GM23338 (cell line): ENCODE results near the gene CX3CL1. TPM values are rescaled to one million over a fixed set of nuclear protein-coding genes. Genes with fewer than 3 reads are reported as not detected.

Experiments
- ATAC-seq: fragments of 200-7000 bp; cut with Tn5 transposase; 3 replicates; pipeline ENCODE4 v1.9.1; 2020
- DNase-seq: peaks from one replicate; pipeline ENCODE4 v3.0.0-alpha.2; 2015; ENCODE audit warnings: low spot score
- H2AFZ ChIP-seq: fragments of 200-600 bp; sonication (generic); 2 replicates; pipeline ENCODE4 v1.8.0; 2016; ENCODE audit warnings: antibody characterized with exemption, mild to moderate bottlenecking, moderate library complexity
- H3F3A ChIP-seq: fragments of 200-600 bp; sonication (generic); replicated peaks from 2 replicates; pipeline ENCODE4 v1.8.0; 2017; ENCODE audit warnings: antibody characterized with exemption, mixed run types, low read depth
- H3K27ac ChIP-seq: fragments of 200-600 bp; sonication (generic); 2 replicates; pipeline ENCODE4 v1.6.1; 2016; ENCODE audit warnings: low read depth
- H3K27me3 ChIP-seq: fragments of 200-600 bp; sonication (generic); 2 replicates; pipeline ENCODE4 v1.8.0; 2016; ENCODE audit warnings: mild to moderate bottlenecking, mixed run types, moderate library complexity; ENCODE audit not compliant: insufficient read depth
- H3K36me3 ChIP-seq: fragments of 200-600 bp; sonication (generic); 2 replicates; pipeline ENCODE4 v1.8.0; 2016; ENCODE audit warnings: mild to moderate bottlenecking; ENCODE audit not compliant: insufficient read depth
- H3K4me1 ChIP-seq: fragments of 200-600 bp; sonication (generic); 2 replicates; pipeline ENCODE4 v1.8.0; 2016; ENCODE audit warnings: mild to moderate bottlenecking, moderate library complexity; ENCODE audit not compliant: insufficient read depth
- H3K4me2 ChIP-seq: fragments of 200-600 bp; sonication (generic); 2 replicates; pipeline ENCODE4 v1.7.1; 2017; ENCODE audit warnings: mixed run types
- H3K4me3 ChIP-seq: fragments of 200-600 bp; sonication (generic); 2 replicates; pipeline ENCODE4 v1.6.1; 2016; ENCODE audit warnings: mixed run types
- H3K79me2 ChIP-seq: fragments of 200-600 bp; sonication (generic); replicated peaks from 2 replicates; pipeline ENCODE4 v1.8.0; 2017; ENCODE audit warnings: mild to moderate bottlenecking; ENCODE audit not compliant: insufficient read depth
- H3K9me2 ChIP-seq: fragments of 200-600 bp; sonication (generic); 2 replicates; pipeline ENCODE4 v1.8.0; 2017; ENCODE audit not compliant: insufficient read depth
- H4K20me1 ChIP-seq: fragments of 200-600 bp; sonication (generic); replicated peaks from 2 replicates; pipeline ENCODE4 v1.8.0; 2017; ENCODE audit warnings: mild to moderate bottlenecking; ENCODE audit not compliant: insufficient read depth
- H3K27ac Mint-ChIP-seq: 2 replicates; pipeline ENCODE4 v1.8.0; 2020; ENCODE audit warnings: inconsistent platforms, mild to moderate bottlenecking, moderate library complexity, mixed read lengths
- H3K27me3 Mint-ChIP-seq: 3 replicates; pipeline ENCODE4 v1.8.0; 2022; ENCODE audit warnings: low read depth, mild to moderate bottlenecking, moderate library complexity, mixed read lengths, inconsistent platforms; ENCODE audit not compliant: insufficient read depth, poor library complexity
- H3K36me3 Mint-ChIP-seq: 3 replicates; pipeline ENCODE4 v1.8.0; 2021; ENCODE audit warnings: low read depth, mild to moderate bottlenecking, inconsistent platforms, moderate library complexity, mixed read lengths
- H3K4me1 Mint-ChIP-seq: 3 replicates; pipeline ENCODE4 v1.8.0; 2020; ENCODE audit warnings: mild to moderate bottlenecking, inconsistent platforms, mixed read lengths
- H3K4me3 Mint-ChIP-seq: 3 replicates; pipeline ENCODE4 v1.8.0; 2021; ENCODE audit warnings: moderate library complexity, mild to moderate bottlenecking, inconsistent platforms, mixed read lengths
- H3K9me3 Mint-ChIP-seq: 3 replicates; pipeline ENCODE4 v1.8.0; 2020; ENCODE audit warnings: moderate library complexity, mild to moderate bottlenecking, inconsistent platforms, mixed read lengths
- CREB1 ChIP-seq: fragments of 250-450 bp; sonication (Bioruptor Pico); IDR thresholded peaks from 2 replicates; pipeline ENCODE4 v1.5.0; 2020; ENCODE audit warnings: low read depth, mild to moderate bottlenecking, moderate library complexity
- CTCF ChIP-seq, 2 experiments: fragments of 200-600 bp in 1 of 2; sonication (generic) in 1 of 2; conservative IDR thresholded peaks; 2 replicates each; pipeline versions ENCODE4 v1.5.1 to v1.6.1; 2016 to 2017; ENCODE audit warnings: antibody characterized with exemption in 2 of 2, low read depth in 2 of 2, mild to moderate bottlenecking in 2 of 2, moderate library complexity in 1 of 2
- ETS1 ChIP-seq: IDR thresholded peaks from 2 replicates; pipeline ENCODE4 v1.6.1; 2016; ENCODE audit warnings: antibody characterized with exemption
- EZH2 ChIP-seq: fragments of 200-600 bp; sonication (generic); IDR thresholded peaks from one replicate; pipeline ENCODE4 v1.8.0; 2017; ENCODE audit warnings: antibody characterized with exemption, mild to moderate bottlenecking, low read depth; ENCODE audit not compliant: unreplicated experiment
- EZH2phosphoT487 ChIP-seq: fragments of 200-600 bp; sonication (generic); IDR thresholded peaks from one replicate; pipeline ENCODE4 v1.8.1; 2018; ENCODE audit warnings: antibody characterized with exemption; ENCODE audit not compliant: unreplicated experiment
- JUNB ChIP-seq: IDR thresholded peaks from one replicate; pipeline ENCODE4 v1.6.1; 2016; ENCODE audit warnings: antibody characterized with exemption; ENCODE audit not compliant: unreplicated experiment
- NANOG ChIP-seq: IDR thresholded peaks from 2 replicates; pipeline ENCODE4 v1.6.1; 2016; ENCODE audit warnings: antibody characterized with exemption, borderline replicate concordance
- POLR2AphosphoS5 ChIP-seq: IDR thresholded peaks from 2 replicates; pipeline ENCODE4 v1.6.1; 2016; ENCODE audit warnings: antibody characterized with exemption, low read depth
- STAT1 ChIP-seq: IDR thresholded peaks from one replicate; pipeline ENCODE4 v1.6.1; 2016; ENCODE audit warnings: antibody characterized with exemption; ENCODE audit not compliant: unreplicated experiment
- ZNF331 ChIP-seq: fragments of 250-450 bp; sonication (Bioruptor Pico); IDR thresholded peaks from 2 replicates; pipeline ENCODE4 v1.5.0; 2020; ENCODE audit warnings: low read depth, mild to moderate bottlenecking, moderate library complexity
- polyA plus RNA-seq: library from polyadenylated mRNA; unstranded; fragments of >200 nt; fragmentation: Nextera tagmentation; extraction: Ambion mirVana; gene quantifications from 2 replicates; pipeline ENCODE4 v1.2.1, GENCODE V29; 2016
- total RNA-seq: library from RNA; depleted of rRNA; stranded (reverse); fragments of >200 nt; shearing (Covaris generic); gene quantifications from 2 replicates; pipeline ENCODE4 v1.2.3, GENCODE V29; 2014
- TF ChIP-seq, protein P1 (sequence below): IDR thresholded peaks from one replicate; pipeline ENCODE4 v1.6.1; 2018; ENCODE audit warnings: antibody characterized with exemption; ENCODE audit not compliant: unreplicated experiment
- TF ChIP-seq, protein P2 (sequence below): fragments of 250-450 bp; sonication (Bioruptor Pico); IDR thresholded peaks from 2 replicates; pipeline ENCODE4 v1.5.0; 2020; ENCODE audit warnings: mild to moderate bottlenecking, moderate library complexity

CX3CL1 gene
- total and polyA plus RNA-seq, 2 experiments from 2014 or later: 0.24 to 2.8 TPM

- peaks cover 8% of the 10 kb centered on the region for H3K27me3 Mint-ChIP-seq
- no peak overlapping the region for H3K4me3 Mint-ChIP-seq
- Histone ChIP-seq H3K36me3 (no peaks in the 10 kb centered on the region), H3K27me3 (no peaks in the 10 kb centered on the region), H4K20me1 (no peaks in the 10 kb centered on the region), H3K4me1 (no peaks in the 10 kb centered on the region), H3K4me2 (no peak overlapping the region), H3K79me2 (no peaks in the 10 kb centered on the region), H3F3A (no peaks in the 10 kb centered on the region), H3K27ac (no peak overlapping the region), H3K4me3 (no peak overlapping the region), H3K9me2 (no peaks in the 10 kb centered on the region), H2AFZ (no peak overlapping the region)
- no peak for DNase-seq
- H3K36me3 Mint-ChIP-seq: no peaks in the 10 kb centered on the region
- no peaks in the 10 kb centered on the region for H3K4me1 Mint-ChIP-seq
- no peak for TF ChIP-seq CREB1 (CRISPR knock-in tag)
- no peak for TF ChIP-seq NANOG
- no peak for TF ChIP-seq POLR2AphosphoS5
- no peak for TF ChIP-seq JUNB
- no peak for TF ChIP-seq STAT1
- TF ChIP-seq, protein P1, sequence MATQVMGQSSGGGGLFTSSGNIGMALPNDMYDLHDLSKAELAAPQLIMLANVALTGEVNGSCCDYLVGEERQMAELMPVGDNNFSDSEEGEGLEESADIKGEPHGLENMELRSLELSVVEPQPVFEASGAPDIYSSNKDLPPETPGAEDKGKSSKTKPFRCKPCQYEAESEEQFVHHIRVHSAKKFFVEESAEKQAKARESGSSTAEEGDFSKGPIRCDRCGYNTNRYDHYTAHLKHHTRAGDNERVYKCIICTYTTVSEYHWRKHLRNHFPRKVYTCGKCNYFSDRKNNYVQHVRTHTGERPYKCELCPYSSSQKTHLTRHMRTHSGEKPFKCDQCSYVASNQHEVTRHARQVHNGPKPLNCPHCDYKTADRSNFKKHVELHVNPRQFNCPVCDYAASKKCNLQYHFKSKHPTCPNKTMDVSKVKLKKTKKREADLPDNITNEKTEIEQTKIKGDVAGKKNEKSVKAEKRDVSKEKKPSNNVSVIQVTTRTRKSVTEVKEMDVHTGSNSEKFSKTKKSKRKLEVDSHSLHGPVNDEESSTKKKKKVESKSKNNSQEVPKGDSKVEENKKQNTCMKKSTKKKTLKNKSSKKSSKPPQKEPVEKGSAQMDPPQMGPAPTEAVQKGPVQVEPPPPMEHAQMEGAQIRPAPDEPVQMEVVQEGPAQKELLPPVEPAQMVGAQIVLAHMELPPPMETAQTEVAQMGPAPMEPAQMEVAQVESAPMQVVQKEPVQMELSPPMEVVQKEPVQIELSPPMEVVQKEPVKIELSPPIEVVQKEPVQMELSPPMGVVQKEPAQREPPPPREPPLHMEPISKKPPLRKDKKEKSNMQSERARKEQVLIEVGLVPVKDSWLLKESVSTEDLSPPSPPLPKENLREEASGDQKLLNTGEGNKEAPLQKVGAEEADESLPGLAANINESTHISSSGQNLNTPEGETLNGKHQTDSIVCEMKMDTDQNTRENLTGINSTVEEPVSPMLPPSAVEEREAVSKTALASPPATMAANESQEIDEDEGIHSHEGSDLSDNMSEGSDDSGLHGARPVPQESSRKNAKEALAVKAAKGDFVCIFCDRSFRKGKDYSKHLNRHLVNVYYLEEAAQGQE: no peak
- TF ChIP-seq, protein P2, sequence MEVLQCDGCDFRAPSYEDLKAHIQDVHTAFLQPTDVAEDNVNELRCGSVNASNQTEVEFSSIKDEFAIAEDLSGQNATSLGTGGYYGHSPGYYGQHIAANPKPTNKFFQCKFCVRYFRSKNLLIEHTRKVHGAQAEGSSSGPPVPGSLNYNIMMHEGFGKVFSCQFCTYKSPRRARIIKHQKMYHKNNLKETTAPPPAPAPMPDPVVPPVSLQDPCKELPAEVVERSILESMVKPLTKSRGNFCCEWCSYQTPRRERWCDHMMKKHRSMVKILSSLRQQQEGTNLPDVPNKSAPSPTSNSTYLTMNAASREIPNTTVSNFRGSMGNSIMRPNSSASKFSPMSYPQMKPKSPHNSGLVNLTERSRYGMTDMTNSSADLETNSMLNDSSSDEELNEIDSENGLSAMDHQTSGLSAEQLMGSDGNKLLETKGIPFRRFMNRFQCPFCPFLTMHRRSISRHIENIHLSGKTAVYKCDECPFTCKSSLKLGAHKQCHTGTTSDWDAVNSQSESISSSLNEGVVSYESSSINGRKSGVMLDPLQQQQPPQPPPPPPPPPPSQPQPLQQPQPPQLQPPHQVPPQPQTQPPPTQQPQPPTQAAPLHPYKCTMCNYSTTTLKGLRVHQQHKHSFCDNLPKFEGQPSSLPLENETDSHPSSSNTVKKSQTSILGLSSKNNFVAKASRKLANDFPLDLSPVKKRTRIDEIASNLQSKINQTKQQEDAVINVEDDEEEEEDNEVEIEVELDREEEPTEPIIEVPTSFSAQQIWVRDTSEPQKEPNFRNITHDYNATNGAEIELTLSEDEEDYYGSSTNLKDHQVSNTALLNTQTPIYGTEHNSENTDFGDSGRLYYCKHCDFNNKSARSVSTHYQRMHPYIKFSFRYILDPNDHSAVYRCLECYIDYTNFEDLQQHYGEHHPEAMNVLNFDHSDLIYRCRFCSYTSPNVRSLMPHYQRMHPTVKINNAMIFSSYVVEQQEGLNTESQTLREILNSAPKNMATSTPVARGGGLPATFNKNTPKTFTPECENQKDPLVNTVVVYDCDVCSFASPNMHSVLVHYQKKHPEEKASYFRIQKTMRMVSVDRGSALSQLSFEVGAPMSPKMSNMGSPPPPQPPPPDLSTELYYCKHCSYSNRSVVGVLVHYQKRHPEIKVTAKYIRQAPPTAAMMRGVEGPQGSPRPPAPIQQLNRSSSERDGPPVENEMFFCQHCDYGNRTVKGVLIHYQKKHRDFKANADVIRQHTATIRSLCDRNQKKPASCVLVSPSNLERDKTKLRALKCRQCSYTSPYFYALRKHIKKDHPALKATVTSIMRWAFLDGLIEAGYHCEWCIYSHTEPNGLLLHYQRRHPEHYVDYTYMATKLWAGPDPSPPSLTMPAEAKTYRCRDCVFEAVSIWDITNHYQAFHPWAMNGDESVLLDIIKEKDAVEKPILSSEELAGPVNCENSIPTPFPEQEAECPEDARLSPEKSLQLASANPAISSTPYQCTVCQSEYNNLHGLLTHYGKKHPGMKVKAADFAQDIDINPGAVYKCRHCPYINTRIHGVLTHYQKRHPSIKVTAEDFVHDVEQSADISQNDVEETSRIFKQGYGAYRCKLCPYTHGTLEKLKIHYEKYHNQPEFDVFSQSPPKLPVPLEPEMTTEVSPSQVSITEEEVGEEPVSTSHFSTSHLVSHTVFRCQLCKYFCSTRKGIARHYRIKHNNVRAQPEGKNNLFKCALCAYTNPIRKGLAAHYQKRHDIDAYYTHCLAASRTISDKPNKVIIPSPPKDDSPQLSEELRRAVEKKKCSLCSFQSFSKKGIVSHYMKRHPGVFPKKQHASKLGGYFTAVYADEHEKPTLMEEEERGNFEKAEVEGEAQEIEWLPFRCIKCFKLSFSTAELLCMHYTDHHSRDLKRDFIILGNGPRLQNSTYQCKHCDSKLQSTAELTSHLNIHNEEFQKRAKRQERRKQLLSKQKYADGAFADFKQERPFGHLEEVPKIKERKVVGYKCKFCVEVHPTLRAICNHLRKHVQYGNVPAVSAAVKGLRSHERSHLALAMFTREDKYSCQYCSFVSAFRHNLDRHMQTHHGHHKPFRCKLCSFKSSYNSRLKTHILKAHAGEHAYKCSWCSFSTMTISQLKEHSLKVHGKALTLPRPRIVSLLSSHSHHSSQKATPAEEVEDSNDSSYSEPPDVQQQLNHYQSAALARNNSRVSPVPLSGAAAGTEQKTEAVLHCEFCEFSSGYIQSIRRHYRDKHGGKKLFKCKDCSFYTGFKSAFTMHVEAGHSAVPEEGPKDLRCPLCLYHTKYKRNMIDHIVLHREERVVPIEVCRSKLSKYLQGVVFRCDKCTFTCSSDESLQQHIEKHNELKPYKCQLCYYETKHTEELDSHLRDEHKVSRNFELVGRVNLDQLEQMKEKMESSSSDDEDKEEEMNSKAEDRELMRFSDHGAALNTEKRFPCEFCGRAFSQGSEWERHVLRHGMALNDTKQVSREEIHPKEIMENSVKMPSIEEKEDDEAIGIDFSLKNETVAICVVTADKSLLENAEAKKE (CRISPR knock-in tag): no peak
- no peak for TF ChIP-seq EZH2phosphoT487
- no peak for TF ChIP-seq ZNF331 (CRISPR knock-in tag)
- TF ChIP-seq EZH2: no peak
- TF ChIP-seq ETS1: no peak
- no peak for TF ChIP-seq CTCF (conservative IDR thresholded peaks at IDR 0.05; ENCODE audit: low read depth in 2 of 2)
- ATAC-seq: no peak
- no peak overlapping the region for H3K27ac Mint-ChIP-seq
- no peaks in the 10 kb centered on the region for H3K9me3 Mint-ChIP-seq
Measured at GRCh38 chr16:57341441-57342303, 30.6 kb upstream of the CX3CL1 start.
